A172 (cell line): ENCODE data around the gene IER5L. TPM values are rescaled to one million over a fixed set of nuclear protein-coding genes. Genes with fewer than 3 reads are reported as not detected.

Source experiments
- DNase-seq: peaks from one replicate; pipeline ENCODE4 v3.0.0-alpha.2; 2015; ENCODE audit warnings: low spot score
- total RNA-seq: library from RNA; depleted of rRNA; stranded (reverse); fragments of >200 nt; shearing (Covaris generic); gene quantifications from 2 replicates; pipeline ENCODE4 v1.2.3, GENCODE V29; 2014; rRNA removed

Gene IER5L
- total RNA-seq: 53.3 and 55.8 TPM in 2 replicates

- DNase-seq: peak; percentile 89
Measured at GRCh38 chr9:129177791-129178567, at the start of gene IER5L. IER5L (minus strand) TSS chr9:129178261; CDS start chr9:129178052, 209 bp downstream.

- no peak for DNase-seq
Measured at GRCh38 chr9:129227843-129228189, 49.8 kb upstream of the IER5L start.

GRCh38 chr9:129225815-129226214, 47.8 kb upstream of the IER5L start:
- DNase-seq: peak; percentile 91

- DNase-seq: no peak
Measured at GRCh38 chr9:129225490-129225778, 47.4 kb upstream of the IER5L start.

GRCh38 chr9:129224618-129225489, 46.8 kb upstream of the IER5L start:
- no peak for DNase-seq

- DNase-seq: no peak
Measured at GRCh38 chr9:129223551-129224208, 45.6 kb upstream of the IER5L start.

GRCh38 chr9:129222819-129223218, 44.8 kb upstream of the IER5L start:
- DNase-seq: no peak

GRCh38 chr9:129221979-129222635, 44.0 kb upstream of the IER5L start:
- no peak for DNase-seq

- DNase-seq: peak; percentile 52
Measured at GRCh38 chr9:129221233-129221632, 43.2 kb upstream of the IER5L start.

GRCh38 chr9:129220771-129221170, 42.7 kb upstream of the IER5L start:
- no peak for DNase-seq

- DNase-seq: no peak
Measured at GRCh38 chr9:129218918-129219317, 40.9 kb upstream of the IER5L start.

- no peak for DNase-seq
Measured at GRCh38 chr9:129218272-129218625, 40.2 kb upstream of the IER5L start.

- DNase-seq: no peak
Measured at GRCh38 chr9:129213551-129213950, 35.5 kb upstream of the IER5L start.

GRCh38 chr9:129211686-129212085, 33.6 kb upstream of the IER5L start:
- no peak for DNase-seq

GRCh38 chr9:129210125-129210524, 32.1 kb upstream of the IER5L start:
- DNase-seq: no peak

GRCh38 chr9:129209580-129209979, 31.5 kb upstream of the IER5L start:
- DNase-seq: no peak

- no peak for DNase-seq
Measured at GRCh38 chr9:129209109-129209508, 31.0 kb upstream of the IER5L start.

- DNase-seq: no peak
Measured at GRCh38 chr9:129208207-129209032, 30.4 kb upstream of the IER5L start.

- no peak for DNase-seq
Measured at GRCh38 chr9:129206905-129207304, 28.8 kb upstream of the IER5L start.

GRCh38 chr9:129206401-129206800, 28.3 kb upstream of the IER5L start:
- DNase-seq: no peak

- DNase-seq: no peak
Measured at GRCh38 chr9:129204840-129205239, 26.8 kb upstream of the IER5L start.
